GM12875 (cell line): ENCODE data around the gene KCNRG.

Experiments
- H3K4me3 ChIP-seq: one replicate; pipeline ENCODE4 v1.5.1; 2011; ENCODE audit warnings: low read depth, low read length, control low read depth
- TF ChIP-seq, protein P1 (sequence below): IDR thresholded peaks from 2 replicates; pipeline ENCODE4 v1.5.1; 2011; ENCODE audit warnings: low read depth, mild to moderate bottlenecking, control low read depth, inconsistent platforms, low read length, moderate library complexity, borderline replicate concordance; ENCODE audit not compliant: insufficient read depth

KCNRG gene

GRCh38 chr13:49996161-49996915 lies 18.9 kb upstream of the KCNRG start:
- H3K4me3 ChIP-seq: peak overlapping the region; percentile 76
- TF ChIP-seq, protein P1, sequence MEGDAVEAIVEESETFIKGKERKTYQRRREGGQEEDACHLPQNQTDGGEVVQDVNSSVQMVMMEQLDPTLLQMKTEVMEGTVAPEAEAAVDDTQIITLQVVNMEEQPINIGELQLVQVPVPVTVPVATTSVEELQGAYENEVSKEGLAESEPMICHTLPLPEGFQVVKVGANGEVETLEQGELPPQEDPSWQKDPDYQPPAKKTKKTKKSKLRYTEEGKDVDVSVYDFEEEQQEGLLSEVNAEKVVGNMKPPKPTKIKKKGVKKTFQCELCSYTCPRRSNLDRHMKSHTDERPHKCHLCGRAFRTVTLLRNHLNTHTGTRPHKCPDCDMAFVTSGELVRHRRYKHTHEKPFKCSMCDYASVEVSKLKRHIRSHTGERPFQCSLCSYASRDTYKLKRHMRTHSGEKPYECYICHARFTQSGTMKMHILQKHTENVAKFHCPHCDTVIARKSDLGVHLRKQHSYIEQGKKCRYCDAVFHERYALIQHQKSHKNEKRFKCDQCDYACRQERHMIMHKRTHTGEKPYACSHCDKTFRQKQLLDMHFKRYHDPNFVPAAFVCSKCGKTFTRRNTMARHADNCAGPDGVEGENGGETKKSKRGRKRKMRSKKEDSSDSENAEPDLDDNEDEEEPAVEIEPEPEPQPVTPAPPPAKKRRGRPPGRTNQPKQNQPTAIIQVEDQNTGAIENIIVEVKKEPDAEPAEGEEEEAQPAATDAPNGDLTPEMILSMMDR: no peak

DNA sequence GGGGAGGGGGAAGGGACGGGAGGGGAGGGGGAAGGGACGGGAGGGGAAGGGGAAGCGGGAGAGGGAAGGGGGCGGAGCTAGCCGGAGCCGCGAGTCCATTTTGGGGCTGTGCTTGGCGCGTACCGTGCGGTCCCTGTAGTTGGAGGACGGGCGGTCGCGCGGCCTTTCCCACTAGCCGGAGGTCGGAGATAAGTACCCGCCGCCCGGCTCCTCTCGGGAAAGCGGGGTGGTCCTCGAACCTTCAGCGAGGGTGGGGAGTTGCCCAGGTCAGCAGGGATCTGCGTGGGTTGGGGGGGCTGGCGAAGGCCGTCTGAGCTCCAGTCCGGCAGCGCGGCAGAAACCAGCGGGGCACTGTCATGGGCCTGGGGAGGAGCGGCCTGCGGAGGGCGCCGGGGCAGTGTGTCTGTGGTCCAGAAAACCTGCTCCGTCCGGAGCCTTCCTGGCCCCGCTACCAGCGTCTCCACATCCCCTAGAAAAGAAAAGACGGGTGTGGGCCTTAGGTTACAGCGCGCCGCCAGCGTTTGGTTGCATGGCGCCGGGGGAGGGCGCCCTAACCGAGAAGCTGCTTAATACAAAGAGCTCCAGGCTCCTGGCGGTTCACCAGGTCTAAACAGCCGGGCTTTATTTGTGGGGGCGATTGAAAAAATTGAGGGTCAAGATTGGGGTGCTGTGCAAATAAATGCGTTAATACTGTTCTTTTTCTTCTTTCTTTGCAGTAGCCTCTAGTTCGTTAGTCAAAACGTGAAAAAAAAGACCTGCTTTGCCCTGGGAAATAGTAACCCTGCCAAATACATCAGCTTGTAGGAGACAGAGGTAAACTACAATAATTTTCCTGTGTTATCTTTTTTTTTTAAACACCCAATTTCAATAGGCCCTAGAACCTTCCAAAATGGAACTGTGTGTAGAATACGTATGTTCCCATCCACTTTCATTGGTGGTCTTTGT lies 18.0 kb upstream of the KCNRG start, which contains the start of gene TRIM13:
TRIM13 (plus strand) TSS at position 92 of the 945 bp plus-strand sequence. CDS start 14,899 bp downstream, outside the sequence.
- peak within 1 kb of the TSS; percentile 91 for H3K4me3 ChIP-seq
- TF ChIP-seq, protein P1: peak; percentile 79

DNA sequence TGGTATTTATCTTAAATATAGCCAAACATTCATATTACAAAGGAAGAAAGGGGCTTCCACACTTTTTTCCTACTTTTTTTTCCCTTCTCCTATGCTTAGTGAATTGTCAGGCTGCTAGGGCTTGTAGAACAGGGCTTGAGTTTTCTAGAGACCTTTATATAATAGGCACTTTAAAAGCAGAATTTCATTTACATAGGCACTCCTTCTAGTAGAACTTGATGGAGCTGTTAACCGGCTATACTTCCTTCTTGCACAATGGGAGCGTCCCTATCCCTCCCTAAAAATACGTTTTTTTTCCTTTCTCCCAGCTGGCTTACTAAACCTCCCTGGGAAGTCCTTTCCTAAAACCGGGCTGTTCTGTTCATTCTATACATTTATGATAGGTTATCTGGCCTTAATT lies 17.3 kb upstream of the KCNRG start:
- peak overlapping the region; percentile 91 for H3K4me3 ChIP-seq
- TF ChIP-seq, protein P1: no peak

- no peak overlapping the region for H3K4me3 ChIP-seq
- TF ChIP-seq, protein P1: no peak
These were observed 16.3 kb upstream of the KCNRG start for GRCh38 chr13:49998714-49999624.

- no peak overlapping the region for H3K4me3 ChIP-seq
- TF ChIP-seq, protein P1: no peak
These were observed 14.0 kb upstream of the KCNRG start for GRCh38 chr13:50001287-50001686.

- H3K4me3 ChIP-seq: no peak overlapping the region
- TF ChIP-seq, protein P1: no peak
These were observed 8.7 kb upstream of the KCNRG start for GRCh38 chr13:50006426-50007135.
